Peyer's patch (tissue), 4 donors: ENCODE data around the gene SNCB.

Experiments
- POLR2A ChIP-seq, 2 donors: fragments of 450-650 bp; IDR thresholded peaks; one replicate each; pipeline ENCODE4 v1.5.1; 2017; ENCODE audit warnings: antibody characterized with exemption in 2 of 2, mild to moderate bottlenecking in 2 of 2, moderate library complexity in 2 of 2
- TF ChIP-seq, protein P1 (sequence below), 6 experiments: fragments of 450-650 bp in 4 of 6; fragments of 200-600 bp in 2 of 6; sonication (generic) in 1 of 6; IDR thresholded peaks; one replicate each; pipeline ENCODE4 v1.5.1; 2017 to 2019; ENCODE audit warnings: antibody characterized with exemption in 6 of 6, mild to moderate bottlenecking in 3 of 6, moderate library complexity in 1 of 6

GRCh38 chr5:176674799-176675198 is 44.5 kb upstream of the SNCB start:
- TF ChIP-seq, protein P1, sequence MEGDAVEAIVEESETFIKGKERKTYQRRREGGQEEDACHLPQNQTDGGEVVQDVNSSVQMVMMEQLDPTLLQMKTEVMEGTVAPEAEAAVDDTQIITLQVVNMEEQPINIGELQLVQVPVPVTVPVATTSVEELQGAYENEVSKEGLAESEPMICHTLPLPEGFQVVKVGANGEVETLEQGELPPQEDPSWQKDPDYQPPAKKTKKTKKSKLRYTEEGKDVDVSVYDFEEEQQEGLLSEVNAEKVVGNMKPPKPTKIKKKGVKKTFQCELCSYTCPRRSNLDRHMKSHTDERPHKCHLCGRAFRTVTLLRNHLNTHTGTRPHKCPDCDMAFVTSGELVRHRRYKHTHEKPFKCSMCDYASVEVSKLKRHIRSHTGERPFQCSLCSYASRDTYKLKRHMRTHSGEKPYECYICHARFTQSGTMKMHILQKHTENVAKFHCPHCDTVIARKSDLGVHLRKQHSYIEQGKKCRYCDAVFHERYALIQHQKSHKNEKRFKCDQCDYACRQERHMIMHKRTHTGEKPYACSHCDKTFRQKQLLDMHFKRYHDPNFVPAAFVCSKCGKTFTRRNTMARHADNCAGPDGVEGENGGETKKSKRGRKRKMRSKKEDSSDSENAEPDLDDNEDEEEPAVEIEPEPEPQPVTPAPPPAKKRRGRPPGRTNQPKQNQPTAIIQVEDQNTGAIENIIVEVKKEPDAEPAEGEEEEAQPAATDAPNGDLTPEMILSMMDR (IDR thresholded peaks at IDR 0.05), result no peak
- TF ChIP-seq POLR2A (IDR thresholded peaks at IDR 0.05), result no peak
